NCI-H1105 treated with DMSO at 0.1 percent for 48 hours (cell line): Measurements from ENCODE around the gene SETBP1.

Experiments
- DNase-seq: peaks from one replicate; lab custom pipeline; 2025; lab: John Stamatoyannopoulos, UW

Gene SETBP1

GRCh38 chr18:44816050-44816449 lies 135.4 kb downstream of the SETBP1 start:
- DNase-seq: no peak

- DNase-seq: no peak
These were observed 135.8 kb downstream of the SETBP1 start for GRCh38 chr18:44816477-44816876.

- DNase-seq: no peak
These were observed 137.3 kb downstream of the SETBP1 start for GRCh38 chr18:44817831-44818473.

GRCh38 chr18:44818668-44819403 lies 138.1 kb downstream of the SETBP1 start:
- no peak for DNase-seq

- no peak for DNase-seq
These were observed 139.3 kb downstream of the SETBP1 start for GRCh38 chr18:44819944-44820510.

- no peak for DNase-seq
These were observed 141.2 kb downstream of the SETBP1 start for GRCh38 chr18:44821924-44822323.

- DNase-seq: no peak
These were observed 142.6 kb downstream of the SETBP1 start for GRCh38 chr18:44823286-44823685.

- DNase-seq: no peak
These were observed 143.1 kb downstream of the SETBP1 start for GRCh38 chr18:44823782-44824181.

- DNase-seq: no peak
These were observed 144.2 kb downstream of the SETBP1 start for GRCh38 chr18:44824884-44825283.

- peak; percentile 88 for DNase-seq
These were observed 146.0 kb downstream of the SETBP1 start for GRCh38 chr18:44826418-44827259.

- no peak for DNase-seq
These were observed 147.4 kb downstream of the SETBP1 start for GRCh38 chr18:44828080-44828479.

- DNase-seq: no peak
These were observed 149.9 kb downstream of the SETBP1 start for GRCh38 chr18:44830581-44830980.

GRCh38 chr18:44833786-44834185 lies 153.1 kb downstream of the SETBP1 start:
- DNase-seq: no peak

- DNase-seq: no peak
These were observed 154.3 kb downstream of the SETBP1 start for GRCh38 chr18:44834867-44835469.

- DNase-seq: no peak
These were observed 155.0 kb downstream of the SETBP1 start for GRCh38 chr18:44835703-44836102.

GRCh38 chr18:44836263-44836662 lies 155.6 kb downstream of the SETBP1 start:
- DNase-seq: no peak

- no peak for DNase-seq
These were observed 156.9 kb downstream of the SETBP1 start for GRCh38 chr18:44837482-44838180.

GRCh38 chr18:44838971-44839666 lies 158.4 kb downstream of the SETBP1 start:
- DNase-seq: no peak

- peak; percentile 90 for DNase-seq
These were observed 159.5 kb downstream of the SETBP1 start for GRCh38 chr18:44840058-44840790.

- no peak for DNase-seq
These were observed 160.5 kb downstream of the SETBP1 start for GRCh38 chr18:44841221-44841620.
